Panc1 (cell line): Measurements from ENCODE around the gene RNASEH2A.

Experiments used
- CTCF ChIP-seq: fragments of 450-650 bp; IDR thresholded peaks from 2 replicates; pipeline ENCODE4 v1.5.1; 2017; ENCODE audit warnings: mild to moderate bottlenecking
- POLR2AphosphoS5 ChIP-seq: IDR thresholded peaks from 2 replicates; pipeline ENCODE4 v1.6.1; 2012; ENCODE audit warnings: mild to moderate bottlenecking, low read depth, low read length, moderate library complexity
- REST ChIP-seq, 2 experiments: IDR thresholded peaks; 2 replicates each; pipeline ENCODE4 v1.6.1; 2011 to 2012; ENCODE audit warnings: low read depth in 2 of 2, control low read depth in 1 of 2, low read length in 1 of 2, mild to moderate bottlenecking in 1 of 2, moderate library complexity in 1 of 2; ENCODE audit not compliant: insufficient read depth in 1 of 2
- TCF7L2 ChIP-seq: IDR thresholded peaks from 2 replicates; pipeline ENCODE4 v1.6.1; 2011; ENCODE audit warnings: mild to moderate bottlenecking, low read depth, low read length, inconsistent platforms

DNA sequence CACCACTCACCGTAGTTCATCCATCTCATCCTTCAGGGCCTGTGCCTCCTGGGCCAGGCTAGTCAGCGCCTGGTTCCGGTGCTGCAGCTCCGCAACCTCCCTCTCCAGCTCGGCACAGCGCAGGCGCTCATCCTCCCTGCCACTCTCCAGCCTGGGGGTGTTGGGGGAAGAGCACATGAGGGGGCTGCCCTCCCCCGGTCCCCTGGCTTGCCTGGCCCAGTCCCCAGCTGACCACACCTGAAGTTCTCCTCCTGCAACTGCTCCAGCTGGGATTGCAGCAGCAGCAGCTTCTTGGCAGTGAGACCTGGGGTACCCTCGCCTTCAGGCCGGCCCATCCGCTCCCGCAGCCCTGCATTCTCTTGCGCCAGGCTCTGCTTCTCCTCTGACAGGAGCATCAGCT is 35.5 kb upstream of the RNASEH2A start:
- no peak for TF ChIP-seq POLR2AphosphoS5
- no peak for TF ChIP-seq CTCF
- TF ChIP-seq REST (IDR thresholded peaks at IDR 0.05; ENCODE audit: insufficient read depth in 1 of 2, low read depth in 2 of 2, low read length in 1 of 2), result no peak
- no peak for TF ChIP-seq TCF7L2
